HL-60 (cell line): ENCODE measurements around the gene KCTD14.

Experiments
- DNase-seq, 2 experiments: peaks; one replicate each; pipeline ENCODE4 v3.0.0-alpha.2; 2010 to 2020; ENCODE audit warnings: low read depth in 1 of 2, low spot score in 1 of 2
- H3K27ac ChIP-seq: fragments of 250-450 bp; sonication (Bioruptor Pico); replicated peaks from 2 replicates; pipeline ENCODE4 v1.5.1; 2020; ENCODE audit warnings: mild to moderate bottlenecking, moderate library complexity
- H3K27me3 ChIP-seq: fragments of 250-450 bp; sonication (Bioruptor Pico); 2 replicates; pipeline ENCODE4 v1.5.1; 2021; ENCODE audit warnings: mild to moderate bottlenecking, moderate library complexity; ENCODE audit not compliant: insufficient read depth, poor library complexity, severe bottlenecking
- H3K4me3 ChIP-seq: replicated peaks from 2 replicates; pipeline ENCODE4 v1.5.1; 2011; ENCODE audit warnings: mild to moderate bottlenecking, control low read depth, low read length; ENCODE audit not compliant: insufficient read depth
- GABPA ChIP-seq: IDR thresholded peaks from 2 replicates; pipeline ENCODE4 v1.6.1; 2012; ENCODE audit warnings: low read depth
- POLR2AphosphoS5 ChIP-seq: IDR thresholded peaks from 2 replicates; pipeline ENCODE4 v1.6.1; 2012; ENCODE audit warnings: low read depth
- SPI1 ChIP-seq: IDR thresholded peaks from 2 replicates; pipeline ENCODE4 v1.6.1; 2012; ENCODE audit warnings: low read depth, mild to moderate bottlenecking, borderline replicate concordance
- TF ChIP-seq, protein P1 (sequence below): IDR thresholded peaks from one replicate; pipeline ENCODE4 v1.5.1; 2011; ENCODE audit warnings: low read length, control low read depth, inconsistent platforms; ENCODE audit not compliant: insufficient read depth
- TF ChIP-seq, protein P2 (sequence below): IDR thresholded peaks from 2 replicates; pipeline ENCODE4 v1.6.1; 2012; ENCODE audit warnings: low read depth; ENCODE audit not compliant: insufficient replicate concordance

Gene KCTD14

DNA sequence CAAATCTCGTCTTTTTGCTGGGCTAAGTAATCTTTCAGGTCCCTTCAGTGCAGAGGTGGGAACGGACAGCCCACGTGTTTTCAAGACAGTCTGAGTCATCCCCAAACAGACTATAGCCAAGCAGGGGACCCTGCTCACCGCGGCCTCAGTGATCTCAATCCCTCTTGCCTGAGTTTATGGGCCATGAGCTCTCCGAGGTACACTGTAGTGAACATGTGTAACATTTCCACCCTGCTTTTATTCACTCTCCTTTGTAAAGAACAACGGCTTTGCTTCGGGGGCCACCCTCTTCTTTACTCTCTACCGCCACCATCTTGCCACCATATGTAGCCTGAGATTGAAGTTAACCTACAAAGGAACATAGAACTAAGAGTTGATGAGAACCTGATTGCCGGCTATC lies 11.5 kb upstream of the KCTD14 start:
- Histone ChIP-seq H3K27me3 (no peaks in the 10 kb centered on the region), H3K4me3 (no peak overlapping the region), H3K27ac (no peak overlapping the region)
- TF ChIP-seq POLR2AphosphoS5 (no peak), GABPA (no peak)
- TF ChIP-seq, protein P1, sequence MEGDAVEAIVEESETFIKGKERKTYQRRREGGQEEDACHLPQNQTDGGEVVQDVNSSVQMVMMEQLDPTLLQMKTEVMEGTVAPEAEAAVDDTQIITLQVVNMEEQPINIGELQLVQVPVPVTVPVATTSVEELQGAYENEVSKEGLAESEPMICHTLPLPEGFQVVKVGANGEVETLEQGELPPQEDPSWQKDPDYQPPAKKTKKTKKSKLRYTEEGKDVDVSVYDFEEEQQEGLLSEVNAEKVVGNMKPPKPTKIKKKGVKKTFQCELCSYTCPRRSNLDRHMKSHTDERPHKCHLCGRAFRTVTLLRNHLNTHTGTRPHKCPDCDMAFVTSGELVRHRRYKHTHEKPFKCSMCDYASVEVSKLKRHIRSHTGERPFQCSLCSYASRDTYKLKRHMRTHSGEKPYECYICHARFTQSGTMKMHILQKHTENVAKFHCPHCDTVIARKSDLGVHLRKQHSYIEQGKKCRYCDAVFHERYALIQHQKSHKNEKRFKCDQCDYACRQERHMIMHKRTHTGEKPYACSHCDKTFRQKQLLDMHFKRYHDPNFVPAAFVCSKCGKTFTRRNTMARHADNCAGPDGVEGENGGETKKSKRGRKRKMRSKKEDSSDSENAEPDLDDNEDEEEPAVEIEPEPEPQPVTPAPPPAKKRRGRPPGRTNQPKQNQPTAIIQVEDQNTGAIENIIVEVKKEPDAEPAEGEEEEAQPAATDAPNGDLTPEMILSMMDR: no peak
- no peak for DNase-seq

DNA sequence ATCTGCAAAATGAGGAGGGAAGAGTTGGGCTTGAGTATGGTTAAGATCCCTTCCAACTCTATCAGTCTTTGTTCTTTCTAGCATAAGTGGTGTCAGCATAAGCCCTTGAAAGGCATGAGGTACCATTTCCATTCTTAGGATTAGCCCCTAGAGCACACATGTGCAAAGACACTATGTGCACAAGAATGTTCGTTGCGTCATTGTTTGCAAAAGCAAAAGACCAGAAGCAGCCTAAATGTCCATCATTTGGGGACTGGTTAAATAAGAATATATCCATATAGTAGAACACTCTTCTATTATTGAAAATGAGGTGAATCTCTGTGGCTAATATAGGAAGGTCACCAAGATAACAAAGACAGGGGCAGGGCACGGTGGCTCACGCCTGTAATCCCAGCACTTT lies 10.0 kb upstream of the KCTD14 start:
- TF ChIP-seq SPI1 (no peak), GABPA (no peak), POLR2AphosphoS5 (no peak)
- TF ChIP-seq, protein P2, sequence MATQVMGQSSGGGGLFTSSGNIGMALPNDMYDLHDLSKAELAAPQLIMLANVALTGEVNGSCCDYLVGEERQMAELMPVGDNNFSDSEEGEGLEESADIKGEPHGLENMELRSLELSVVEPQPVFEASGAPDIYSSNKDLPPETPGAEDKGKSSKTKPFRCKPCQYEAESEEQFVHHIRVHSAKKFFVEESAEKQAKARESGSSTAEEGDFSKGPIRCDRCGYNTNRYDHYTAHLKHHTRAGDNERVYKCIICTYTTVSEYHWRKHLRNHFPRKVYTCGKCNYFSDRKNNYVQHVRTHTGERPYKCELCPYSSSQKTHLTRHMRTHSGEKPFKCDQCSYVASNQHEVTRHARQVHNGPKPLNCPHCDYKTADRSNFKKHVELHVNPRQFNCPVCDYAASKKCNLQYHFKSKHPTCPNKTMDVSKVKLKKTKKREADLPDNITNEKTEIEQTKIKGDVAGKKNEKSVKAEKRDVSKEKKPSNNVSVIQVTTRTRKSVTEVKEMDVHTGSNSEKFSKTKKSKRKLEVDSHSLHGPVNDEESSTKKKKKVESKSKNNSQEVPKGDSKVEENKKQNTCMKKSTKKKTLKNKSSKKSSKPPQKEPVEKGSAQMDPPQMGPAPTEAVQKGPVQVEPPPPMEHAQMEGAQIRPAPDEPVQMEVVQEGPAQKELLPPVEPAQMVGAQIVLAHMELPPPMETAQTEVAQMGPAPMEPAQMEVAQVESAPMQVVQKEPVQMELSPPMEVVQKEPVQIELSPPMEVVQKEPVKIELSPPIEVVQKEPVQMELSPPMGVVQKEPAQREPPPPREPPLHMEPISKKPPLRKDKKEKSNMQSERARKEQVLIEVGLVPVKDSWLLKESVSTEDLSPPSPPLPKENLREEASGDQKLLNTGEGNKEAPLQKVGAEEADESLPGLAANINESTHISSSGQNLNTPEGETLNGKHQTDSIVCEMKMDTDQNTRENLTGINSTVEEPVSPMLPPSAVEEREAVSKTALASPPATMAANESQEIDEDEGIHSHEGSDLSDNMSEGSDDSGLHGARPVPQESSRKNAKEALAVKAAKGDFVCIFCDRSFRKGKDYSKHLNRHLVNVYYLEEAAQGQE: no peak
- TF ChIP-seq, protein P1: no peak
- Histone ChIP-seq H3K4me3 (no peak overlapping the region), H3K27ac (no peak overlapping the region), H3K27me3 (no peaks in the 10 kb centered on the region)
- no peak for DNase-seq

DNA sequence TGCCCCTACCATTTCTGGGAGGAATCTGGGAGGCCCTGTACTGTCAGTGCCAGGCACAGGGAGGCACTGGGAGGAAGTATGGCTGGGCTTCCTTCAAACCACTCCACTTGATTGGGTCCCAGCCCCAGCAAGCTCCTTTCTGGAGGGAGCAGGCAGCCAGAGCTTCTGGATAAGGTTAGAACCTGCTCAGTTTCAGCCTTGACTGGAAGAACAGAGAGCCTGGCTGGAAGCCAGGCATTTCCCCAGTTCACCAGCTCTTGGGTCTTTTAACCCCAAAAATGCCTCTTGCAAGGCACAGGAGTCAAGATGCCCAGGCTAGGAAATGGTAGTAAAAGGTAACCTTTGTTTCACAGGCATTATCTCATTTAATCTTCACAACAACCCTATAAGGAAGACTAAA lies 9.0 kb upstream of the KCTD14 start:
- H3K27ac ChIP-seq: no peak overlapping the region
- H3K4me3 ChIP-seq: no peak overlapping the region
- H3K27me3 ChIP-seq: no peaks in the 10 kb centered on the region
- TF ChIP-seq SPI1: no peak
- no peak for TF ChIP-seq GABPA
- TF ChIP-seq, protein P2: no peak
- DNase-seq: no peak

DNA sequence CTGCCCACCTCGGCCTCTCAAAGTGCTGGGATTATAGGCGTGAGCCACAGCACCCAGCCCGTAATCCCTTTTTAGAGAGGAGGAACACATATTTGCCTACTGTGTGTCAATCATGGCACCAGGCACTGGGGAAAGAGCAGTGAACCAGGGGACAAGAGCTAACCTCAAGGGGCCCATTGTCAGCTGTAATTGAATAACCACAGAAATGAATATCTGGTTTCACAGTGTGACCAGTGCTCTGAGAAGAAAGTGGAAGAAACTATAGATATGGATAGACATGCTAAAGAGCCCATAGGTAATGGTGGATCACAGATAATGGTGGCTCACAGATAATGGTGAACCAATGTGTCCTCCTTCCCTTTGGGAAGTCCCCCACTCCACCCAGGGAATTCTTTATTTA lies 8.6 kb upstream of the KCTD14 start:
- no peak for TF ChIP-seq GABPA
- no peak for TF ChIP-seq POLR2AphosphoS5
- TF ChIP-seq, protein P2: no peak
- TF ChIP-seq SPI1: no peak
- TF ChIP-seq, protein P1: no peak
- Histone ChIP-seq H3K4me3 (no peak overlapping the region), H3K27ac (no peak overlapping the region), H3K27me3 (no peaks in the 10 kb centered on the region)
- DNase-seq: no peak
